ENCODE measurements around the gene SEC14L5.

Gene SEC14L5

GRCh38 chr16:5016967-5017677 is 59.0 kb downstream of the SEC14L5 start:
- no peak for DNase-seq

DNA sequence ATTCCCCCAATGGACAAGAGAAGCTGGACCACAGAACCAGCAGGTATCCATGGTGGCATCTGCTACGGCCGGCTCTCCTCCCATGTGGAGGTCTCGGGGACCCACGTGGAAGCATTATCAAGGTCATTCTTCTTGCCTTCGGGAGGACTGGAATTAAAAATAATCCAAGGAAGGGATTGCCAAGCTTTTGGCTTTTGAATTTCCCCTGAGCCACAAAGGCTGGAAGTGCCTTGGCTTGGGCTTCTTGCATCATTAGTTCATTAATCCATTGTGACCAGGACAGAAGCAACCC is 59.5 kb downstream of the SEC14L5 start:
- DNase-seq, result no peak

DNA sequence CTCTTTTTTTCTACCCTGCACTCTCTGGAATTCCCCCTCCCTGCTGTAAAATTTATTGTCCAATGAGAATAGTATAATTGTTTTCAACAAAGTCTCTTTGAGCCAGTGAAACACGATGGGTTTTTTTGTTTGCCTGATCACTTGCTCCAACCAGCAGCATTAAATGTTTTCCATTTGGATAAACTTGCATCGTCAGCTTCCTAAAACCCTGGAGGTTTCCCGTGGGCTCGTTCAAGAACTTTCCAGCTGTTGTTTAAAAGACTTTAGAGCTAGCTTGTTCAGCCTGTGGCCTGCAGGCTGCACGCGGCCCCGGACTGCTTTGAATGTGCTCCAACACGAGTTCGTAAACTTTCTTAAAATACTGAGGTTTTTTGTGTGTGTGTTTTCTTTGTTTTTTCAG is 60.7 kb downstream of the SEC14L5 start:
- DNase-seq, result no peak

- no peak for DNase-seq
Measured at GRCh38 chr16:5019775-5020174, 61.6 kb downstream of the SEC14L5 start.

DNA sequence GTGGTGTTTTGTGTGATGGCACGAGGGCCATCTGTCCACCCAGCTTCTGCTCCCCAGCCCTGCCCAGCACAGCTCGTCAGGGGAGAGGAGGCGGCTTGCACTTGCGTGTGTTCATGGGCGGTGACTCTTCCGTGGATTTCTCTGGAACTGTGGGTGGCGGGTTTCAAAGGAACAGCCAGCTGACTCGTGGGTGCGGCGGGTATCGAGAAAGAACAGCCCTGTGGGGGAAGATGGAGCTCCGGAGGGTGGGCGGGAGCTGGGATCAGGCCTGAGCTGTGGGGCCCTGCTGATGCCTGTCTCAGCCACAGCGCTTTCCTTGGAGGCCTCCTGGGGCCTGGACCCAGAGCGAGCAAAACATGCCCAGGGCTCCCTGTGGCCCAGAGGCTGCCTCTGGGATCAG is 62.4 kb downstream of the SEC14L5 start:
- DNase-seq, result no peak

DNA sequence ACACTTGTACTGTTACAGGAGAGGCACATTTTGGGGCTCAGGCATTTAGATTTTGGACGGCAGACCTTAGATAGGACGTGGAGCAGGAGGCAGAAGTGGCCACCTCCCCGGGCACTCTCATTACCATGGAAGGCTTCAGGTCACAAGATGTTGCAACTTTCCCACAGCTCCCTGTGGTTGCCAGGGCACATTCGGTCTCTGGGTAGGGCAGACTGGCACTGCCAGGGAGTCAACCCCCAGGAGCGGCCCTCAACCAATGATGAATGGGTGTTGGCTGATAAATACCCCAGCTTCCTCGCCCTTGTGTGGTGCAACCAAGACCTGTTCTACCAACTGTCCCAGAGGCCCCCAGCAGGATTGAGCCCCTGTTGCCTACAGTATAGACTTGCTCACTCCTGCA is 64.4 kb downstream of the SEC14L5 start:
- DNase-seq, result no peak

- peak; percentile 74 for DNase-seq
Measured at GRCh38 chr16:5024632-5025031, 66.5 kb downstream of the SEC14L5 start.

DNA sequence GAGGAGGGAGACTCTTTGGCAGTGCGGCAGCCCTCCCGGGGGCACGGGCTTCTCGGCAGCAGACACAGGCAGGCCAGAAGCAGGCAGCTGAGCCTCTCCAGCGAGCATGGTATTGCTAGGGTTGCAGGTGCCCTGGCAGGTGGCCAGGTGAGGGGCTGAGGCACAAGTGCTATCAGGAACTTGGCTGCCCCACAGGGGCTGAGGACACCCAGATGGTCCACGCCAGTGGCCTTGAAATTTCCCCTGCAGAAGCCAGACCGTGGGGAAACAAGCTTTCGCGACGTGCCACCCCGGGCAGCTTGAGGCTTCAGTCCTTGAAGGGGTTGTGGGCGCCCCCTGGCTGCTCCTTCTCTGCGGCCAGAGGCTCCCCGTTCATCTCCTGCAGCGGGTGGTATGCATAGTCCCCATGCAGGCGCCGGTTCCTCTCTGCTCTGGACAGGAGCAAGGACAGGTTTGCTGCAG is 67.1 kb downstream of the SEC14L5 start:
- peak; percentile 92 for DNase-seq

DNA sequence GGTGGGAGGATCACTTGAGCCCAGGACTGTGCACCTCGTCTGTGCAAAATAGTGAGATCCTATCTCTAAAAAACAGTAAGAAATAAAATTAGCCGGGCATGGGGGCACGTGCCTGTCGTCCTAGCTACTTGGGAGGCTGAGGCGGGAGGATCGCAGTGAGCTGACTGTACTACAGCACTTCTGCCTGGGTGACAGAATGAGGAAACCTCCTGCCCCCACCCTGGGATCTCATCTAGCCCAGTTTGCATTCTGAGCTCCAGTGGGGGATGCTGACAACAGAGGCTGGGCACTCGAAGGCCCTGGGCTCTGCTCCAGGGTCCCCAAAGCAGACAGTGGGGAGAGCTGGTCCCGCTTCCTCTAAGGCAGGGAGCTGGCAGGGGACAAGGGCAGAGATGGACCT is 68.5 kb downstream of the SEC14L5 start:
- DNase-seq, result no peak

- no peak for DNase-seq
Measured at GRCh38 chr16:5027086-5027485, 69.0 kb downstream of the SEC14L5 start.

DNA sequence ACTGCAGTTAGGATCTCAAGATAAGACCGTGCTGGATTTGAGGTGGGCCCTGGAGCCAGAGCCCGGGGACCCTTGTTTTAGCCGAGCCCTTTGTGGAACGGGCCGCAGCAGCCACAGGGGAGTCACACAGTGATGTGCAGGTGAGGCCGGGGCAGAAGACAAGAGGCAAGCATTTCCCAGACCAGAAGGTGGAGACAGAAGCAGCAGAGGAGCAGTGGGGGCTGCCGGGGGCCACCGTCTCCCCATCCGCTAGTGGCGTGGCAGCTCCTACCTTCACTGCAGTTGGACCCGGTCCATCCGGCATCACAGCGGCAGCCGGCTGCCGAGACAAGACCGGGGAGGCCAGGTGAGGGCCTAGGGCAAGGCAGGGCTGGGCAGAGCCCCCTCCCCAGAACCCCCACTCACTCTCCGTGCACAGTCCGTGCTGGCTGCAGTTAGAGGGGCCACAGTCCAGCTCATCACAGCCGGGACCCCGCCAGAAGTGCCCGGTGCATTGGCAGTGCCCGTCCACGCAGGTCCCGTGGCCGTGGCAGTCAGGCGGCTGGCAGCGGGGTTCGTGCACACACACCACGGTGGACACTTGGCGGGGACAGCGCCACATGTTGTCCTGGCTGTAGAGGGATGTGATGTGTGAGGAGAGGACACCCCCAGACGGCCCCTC is 69.6 kb downstream of the SEC14L5 start:
- DNase-seq, result no peak

DNA sequence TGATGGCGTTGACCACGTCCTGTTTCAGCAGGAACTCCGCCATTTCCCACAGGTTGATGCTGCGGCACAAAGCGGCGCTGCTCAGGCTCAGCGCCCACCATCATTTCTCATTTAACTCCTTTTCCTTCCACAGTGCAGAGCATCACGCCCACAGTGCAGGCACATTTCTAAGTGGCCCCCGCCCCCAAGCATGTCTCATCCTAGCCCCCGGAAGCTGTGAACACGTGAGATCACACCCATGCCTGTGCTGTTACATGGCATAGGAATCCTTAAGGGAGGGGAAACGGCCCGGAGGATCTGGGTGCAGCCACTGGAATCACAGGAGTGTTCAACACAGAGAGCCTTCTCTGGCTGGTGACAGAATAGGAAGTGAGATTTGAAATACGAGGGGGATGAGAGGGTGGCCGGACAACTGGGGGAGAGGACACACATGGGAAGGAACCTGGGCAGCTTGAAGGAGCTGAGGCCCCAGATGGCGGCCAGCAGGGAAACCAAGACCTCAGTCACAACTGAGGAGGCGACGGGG is 70.9 kb downstream of the SEC14L5 start:
- DNase-seq, result no peak

- DNase-seq, result no peak
Measured at GRCh38 chr16:5030251-5030870, 72.2 kb downstream of the SEC14L5 start.

DNA sequence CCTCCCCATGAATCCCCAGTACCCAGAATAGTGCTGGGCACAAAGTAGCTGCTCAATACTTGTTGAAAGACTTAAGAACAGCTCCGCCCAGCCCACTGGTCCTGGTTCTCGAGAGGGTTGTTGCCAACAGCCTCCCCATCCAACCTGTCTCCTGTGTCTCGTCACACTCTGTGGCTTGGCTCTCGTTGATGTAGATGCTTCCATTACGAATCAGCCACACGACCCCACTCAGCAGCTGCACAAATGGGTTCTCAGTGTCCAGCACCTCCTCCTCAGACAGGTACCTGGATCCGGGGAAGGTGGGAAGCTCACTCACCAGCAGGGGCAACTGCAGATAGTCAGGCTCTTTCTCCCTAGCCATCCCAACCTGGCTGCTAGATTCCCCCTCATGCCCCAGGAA is 73.5 kb downstream of the SEC14L5 start:
- no peak for DNase-seq

GRCh38 chr16:5032748-5033167 is 74.6 kb downstream of the SEC14L5 start:
- DNase-seq, result no peak

GRCh38 chr16:5033256-5034166 is 75.4 kb downstream of the SEC14L5 start, which contains the start of gene NAGPA:
Gene NAGPA (minus strand): TSS chr16:5033935. CDS start chr16:5033914, 21 bp downstream.
- peak; percentile 91 for DNase-seq

GRCh38 chr16:5034167-5034523 is 76.0 kb downstream of the SEC14L5 start:
- no peak for DNase-seq

DNA sequence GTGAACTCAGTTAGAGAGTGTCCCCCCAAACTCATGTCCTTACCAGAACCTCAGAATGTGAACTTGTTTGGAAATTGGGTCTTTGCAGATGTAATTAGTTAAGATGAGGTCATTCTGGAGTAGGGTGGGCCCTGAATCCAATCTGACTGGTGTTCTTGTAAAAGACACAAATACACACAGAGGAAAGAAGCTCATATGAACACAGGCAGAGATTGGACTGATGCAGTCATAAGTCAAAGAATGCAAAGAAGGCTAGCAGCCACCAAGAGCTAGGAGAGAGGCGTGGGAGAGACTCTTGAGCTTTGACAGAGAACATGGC is 77.7 kb downstream of the SEC14L5 start:
- no peak for DNase-seq

DNA sequence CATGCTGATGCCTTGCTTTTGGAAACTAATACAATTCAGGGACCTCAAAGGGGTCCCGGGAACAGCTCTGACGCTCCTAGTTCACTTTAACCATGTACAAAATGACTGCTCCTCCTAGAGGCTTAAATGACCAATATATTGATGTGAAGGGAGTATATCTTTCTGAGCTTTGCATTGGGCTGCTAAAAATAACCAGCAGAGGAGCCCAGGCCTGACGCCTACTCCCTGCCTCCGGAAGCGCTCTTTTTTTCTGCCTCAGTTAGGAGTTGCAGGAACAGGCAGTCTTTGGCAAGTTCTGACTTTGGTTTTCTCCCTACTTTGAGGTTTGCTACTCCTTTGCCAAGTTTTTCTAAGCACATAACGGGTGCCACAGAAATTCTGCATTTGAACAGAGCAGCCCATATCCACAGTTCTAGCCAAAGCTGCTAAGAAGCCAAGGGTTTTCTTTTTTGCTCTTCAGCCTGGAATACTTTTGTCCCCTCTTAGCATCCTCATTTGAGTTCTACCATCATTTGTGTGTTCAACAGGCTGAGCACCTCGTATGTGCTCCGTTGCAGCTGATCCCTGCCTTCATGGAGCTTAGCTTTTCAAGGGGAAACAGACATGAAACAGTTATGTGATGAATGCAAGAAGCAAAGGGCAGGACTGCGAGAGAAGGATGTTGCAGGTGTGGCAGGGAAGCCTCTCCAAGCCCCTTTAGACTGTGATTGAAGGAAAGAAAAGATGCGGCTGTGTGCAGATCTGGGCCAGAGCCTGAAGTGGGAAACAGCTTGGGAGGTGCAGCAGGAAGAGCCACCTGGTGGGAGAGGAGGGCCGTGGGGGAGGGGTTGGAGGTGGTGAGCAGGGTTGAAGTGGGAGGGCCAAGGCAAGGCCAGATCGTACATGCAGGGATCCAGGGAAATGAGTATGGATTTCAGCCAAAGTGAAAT is 78.4 kb downstream of the SEC14L5 start:
- peak; percentile 72 for DNase-seq

- no peak for DNase-seq
Measured at GRCh38 chr16:5040451-5040850, 82.3 kb downstream of the SEC14L5 start.

- peak; percentile 95 for DNase-seq
Measured at GRCh38 chr16:5041600-5042133, 83.5 kb downstream of the SEC14L5 start.
